MM.1S (cell line): ENCODE measurements around the gene BAIAP3.
"Not testable (repeated sequence)": the region's sequence is repeated elsewhere in the genome, so short reads cannot be mapped to it uniquely, and the experiment has no call there.

Experiments
- DNase-seq: peaks from one replicate; pipeline ENCODE4 v3.0.0-alpha.2; 2015
- H2AFZ ChIP-seq: fragments of 300-600 bp; sonication (generic); 2 replicates; pipeline ENCODE4 v1.6.0; 2016; ENCODE audit warnings: antibody characterized with exemption, low read length
- H3F3A ChIP-seq: fragments of 300-600 bp; sonication (generic); 2 replicates; pipeline ENCODE4 v1.6.1; 2016; ENCODE audit warnings: mild to moderate bottlenecking, antibody characterized with exemption, low read length, moderate library complexity, mixed read lengths; ENCODE audit not compliant: insufficient read depth
- H3K27ac ChIP-seq: fragments of 300-600 bp; sonication (generic); 2 replicates; pipeline ENCODE4 v1.5.1; 2016; ENCODE audit warnings: mild to moderate bottlenecking, low read length
- H3K27me3 ChIP-seq: fragments of 300-600 bp; sonication (generic); replicated peaks from 2 replicates; pipeline ENCODE4 v1.6.0; 2016; ENCODE audit warnings: low read length; ENCODE audit not compliant: insufficient read depth
- H3K36me3 ChIP-seq: fragments of 300-600 bp; sonication (generic); replicated peaks from 2 replicates; pipeline ENCODE4 v1.6.1; 2016; ENCODE audit warnings: mild to moderate bottlenecking, low read length, mixed read lengths; ENCODE audit not compliant: insufficient read depth
- H3K4me1 ChIP-seq: fragments of 300-600 bp; sonication (generic); 2 replicates; pipeline ENCODE4 v1.6.1; 2016; ENCODE audit warnings: low read length, mixed read lengths
- H3K4me2 ChIP-seq: fragments of 300-600 bp; sonication (generic); 2 replicates; pipeline ENCODE4 v1.6.0; 2016; ENCODE audit warnings: low read depth, low read length
- H3K4me3 ChIP-seq: fragments of 300-600 bp; sonication (generic); 2 replicates; pipeline ENCODE4 v1.5.1; 2016; ENCODE audit warnings: low read length, mixed read lengths
- H3K79me2 ChIP-seq: fragments of 300-600 bp; sonication (generic); 2 replicates; pipeline ENCODE4 v1.6.1; 2016; ENCODE audit warnings: mixed run types, low read length, mixed read lengths
- H3K9ac ChIP-seq: fragments of 300-600 bp; sonication (generic); 2 replicates; pipeline ENCODE4 v1.6.1; 2016; ENCODE audit warnings: low read length, mixed read lengths
- H3K9me2 ChIP-seq: fragments of 300-600 bp; sonication (generic); replicated peaks from 2 replicates; pipeline ENCODE4 v1.6.1; 2016; ENCODE audit warnings: mild to moderate bottlenecking, low read length, mixed read lengths; ENCODE audit not compliant: insufficient read depth
- H3K9me3 ChIP-seq: fragments of 300-600 bp; sonication (generic); replicated peaks from 2 replicates; pipeline ENCODE4 v1.6.1; 2016; ENCODE audit warnings: mild to moderate bottlenecking, low read length, mixed read lengths; ENCODE audit not compliant: insufficient read depth
- H4K20me1 ChIP-seq: fragments of 300-600 bp; sonication (generic); 2 replicates; pipeline ENCODE4 v1.6.1; 2016; ENCODE audit warnings: mild to moderate bottlenecking, low read length, moderate library complexity, mixed read lengths; ENCODE audit not compliant: insufficient read depth
- EZH2 ChIP-seq: fragments of 300-600 bp; sonication (generic); optimal IDR thresholded peaks from 2 replicates; pipeline ENCODE3; 2017; ENCODE audit warnings: low read depth, mild to moderate bottlenecking, antibody characterized with exemption, low read length, mixed read lengths
- EZH2phosphoT487 ChIP-seq: fragments of 300-600 bp; sonication (generic); IDR thresholded peaks from 2 replicates; pipeline ENCODE4 v1.6.1; 2018; ENCODE audit warnings: antibody characterized with exemption, low read length
- TF ChIP-seq, protein P1 (sequence below): fragments of 300-600 bp; sonication (generic); IDR thresholded peaks from 2 replicates; pipeline ENCODE4 v1.5.1; 2016; ENCODE audit warnings: antibody characterized with exemption, low read length, mixed read lengths

BAIAP3 gene

DNA sequence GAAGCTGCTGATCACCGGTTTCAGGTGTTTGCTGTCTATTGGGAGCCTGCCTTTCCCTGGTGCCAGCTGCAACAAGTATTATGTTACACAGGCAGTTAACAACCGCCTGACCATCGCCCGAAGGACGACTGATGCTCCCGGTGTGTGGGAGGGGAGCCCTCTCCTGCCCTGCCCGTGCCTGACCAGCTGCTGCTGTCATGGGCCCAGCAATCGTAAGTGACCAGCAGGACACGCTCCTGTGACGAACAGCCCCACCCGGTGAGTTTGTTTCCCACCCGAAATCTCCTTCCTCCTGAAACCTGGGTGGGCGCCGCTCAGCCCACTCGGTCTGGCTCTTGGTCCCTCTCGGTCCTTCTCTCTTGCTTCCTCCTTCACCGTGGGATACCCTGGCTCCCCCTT lies 41.9 kb upstream of the BAIAP3 start:
- Histone ChIP-seq H3K79me2 (no peaks in the 10 kb centered on the region), H2AFZ (0 out of 2 replicates have a peak overlapping the region, but pooled peaks have one; percentile 45), H3K9me2 (no peaks in the 10 kb centered on the region), H3K9me3 (no peaks in the 10 kb centered on the region), H3F3A (peaks cover under 1% of the 10 kb centered on the region), H3K27ac (no peak overlapping the region), H3K4me2 (no peak overlapping the region), H3K36me3 (no peaks in the 10 kb centered on the region), H3K4me3 (no peak overlapping the region), H3K27me3 (peaks cover 36% of the 10 kb centered on the region), H3K9ac (no peak overlapping the region), H3K4me1 (peaks cover 9% of the 10 kb centered on the region), H4K20me1 (no peaks in the 10 kb centered on the region)
- no peak for DNase-seq
- TF ChIP-seq EZH2phosphoT487 (no peak), EZH2 (no peak)
- TF ChIP-seq, protein P1, sequence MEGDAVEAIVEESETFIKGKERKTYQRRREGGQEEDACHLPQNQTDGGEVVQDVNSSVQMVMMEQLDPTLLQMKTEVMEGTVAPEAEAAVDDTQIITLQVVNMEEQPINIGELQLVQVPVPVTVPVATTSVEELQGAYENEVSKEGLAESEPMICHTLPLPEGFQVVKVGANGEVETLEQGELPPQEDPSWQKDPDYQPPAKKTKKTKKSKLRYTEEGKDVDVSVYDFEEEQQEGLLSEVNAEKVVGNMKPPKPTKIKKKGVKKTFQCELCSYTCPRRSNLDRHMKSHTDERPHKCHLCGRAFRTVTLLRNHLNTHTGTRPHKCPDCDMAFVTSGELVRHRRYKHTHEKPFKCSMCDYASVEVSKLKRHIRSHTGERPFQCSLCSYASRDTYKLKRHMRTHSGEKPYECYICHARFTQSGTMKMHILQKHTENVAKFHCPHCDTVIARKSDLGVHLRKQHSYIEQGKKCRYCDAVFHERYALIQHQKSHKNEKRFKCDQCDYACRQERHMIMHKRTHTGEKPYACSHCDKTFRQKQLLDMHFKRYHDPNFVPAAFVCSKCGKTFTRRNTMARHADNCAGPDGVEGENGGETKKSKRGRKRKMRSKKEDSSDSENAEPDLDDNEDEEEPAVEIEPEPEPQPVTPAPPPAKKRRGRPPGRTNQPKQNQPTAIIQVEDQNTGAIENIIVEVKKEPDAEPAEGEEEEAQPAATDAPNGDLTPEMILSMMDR, result no peak

DNA sequence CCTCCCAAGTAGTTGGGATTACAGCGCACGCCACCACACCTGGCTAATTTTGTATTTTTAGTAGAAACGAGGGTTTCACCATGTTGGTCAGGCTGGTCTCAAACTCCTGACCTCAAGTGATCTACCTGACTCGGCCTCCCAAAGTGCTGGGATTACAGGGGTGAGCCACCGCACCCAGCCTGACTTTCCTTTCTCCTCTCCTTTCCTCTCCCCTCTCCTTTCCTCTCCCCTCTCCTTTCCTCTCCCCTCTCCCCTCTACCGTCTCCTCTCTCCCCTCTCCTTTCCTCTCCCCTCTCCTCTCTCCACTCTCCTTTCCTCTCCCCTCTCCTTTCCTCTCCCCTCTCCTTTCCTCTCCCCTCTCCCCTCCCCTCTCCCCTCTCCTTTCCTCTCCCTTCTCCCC lies 41.2 kb upstream of the BAIAP3 start:
- H3F3A ChIP-seq, H4K20me1 ChIP-seq, H3K36me3 ChIP-seq, H3K9me2 ChIP-seq, H3K4me2 ChIP-seq, DNase-seq, H2AFZ ChIP-seq, H3K9me3 ChIP-seq, H3K79me2 ChIP-seq, H3K27ac ChIP-seq, H3K4me3 ChIP-seq, H3K9ac ChIP-seq: not testable (repeated sequence)
- H3K4me1 ChIP-seq, result peaks cover 12% of the 10 kb centered on the region
- peaks cover 30% of the 10 kb centered on the region for H3K27me3 ChIP-seq

DNA sequence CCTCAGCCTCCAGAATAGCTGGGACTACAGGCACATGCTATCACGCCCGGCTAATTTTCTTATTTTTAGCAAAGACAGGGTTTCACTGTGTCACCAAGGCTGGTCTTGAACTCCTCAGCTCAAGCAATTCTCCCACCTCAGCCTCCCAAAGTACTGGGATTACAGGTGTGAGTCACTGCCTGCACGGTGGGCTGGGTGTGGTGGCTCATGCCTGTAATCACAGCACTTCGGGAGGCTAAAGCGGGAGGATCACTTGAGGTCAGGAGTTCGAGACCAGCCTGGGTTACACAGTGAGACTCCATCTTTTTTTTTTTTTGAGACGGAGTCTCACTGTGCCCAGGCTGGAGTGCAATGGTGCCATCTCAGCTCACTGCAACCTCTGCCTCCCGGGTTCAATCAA lies 40.6 kb upstream of the BAIAP3 start:
- H3K4me2 ChIP-seq, H3K4me3 ChIP-seq, H3K9me3 ChIP-seq, H3K9me2 ChIP-seq, DNase-seq, H3K27ac ChIP-seq, H3K36me3 ChIP-seq, H3K9ac ChIP-seq, H4K20me1 ChIP-seq, H3K79me2 ChIP-seq, H2AFZ ChIP-seq: not testable (repeated sequence)
- Histone ChIP-seq H3F3A (peaks cover 12% of the 10 kb centered on the region), H3K4me1 (peaks cover 16% of the 10 kb centered on the region), H3K27me3 (peaks cover 24% of the 10 kb centered on the region)

DNA sequence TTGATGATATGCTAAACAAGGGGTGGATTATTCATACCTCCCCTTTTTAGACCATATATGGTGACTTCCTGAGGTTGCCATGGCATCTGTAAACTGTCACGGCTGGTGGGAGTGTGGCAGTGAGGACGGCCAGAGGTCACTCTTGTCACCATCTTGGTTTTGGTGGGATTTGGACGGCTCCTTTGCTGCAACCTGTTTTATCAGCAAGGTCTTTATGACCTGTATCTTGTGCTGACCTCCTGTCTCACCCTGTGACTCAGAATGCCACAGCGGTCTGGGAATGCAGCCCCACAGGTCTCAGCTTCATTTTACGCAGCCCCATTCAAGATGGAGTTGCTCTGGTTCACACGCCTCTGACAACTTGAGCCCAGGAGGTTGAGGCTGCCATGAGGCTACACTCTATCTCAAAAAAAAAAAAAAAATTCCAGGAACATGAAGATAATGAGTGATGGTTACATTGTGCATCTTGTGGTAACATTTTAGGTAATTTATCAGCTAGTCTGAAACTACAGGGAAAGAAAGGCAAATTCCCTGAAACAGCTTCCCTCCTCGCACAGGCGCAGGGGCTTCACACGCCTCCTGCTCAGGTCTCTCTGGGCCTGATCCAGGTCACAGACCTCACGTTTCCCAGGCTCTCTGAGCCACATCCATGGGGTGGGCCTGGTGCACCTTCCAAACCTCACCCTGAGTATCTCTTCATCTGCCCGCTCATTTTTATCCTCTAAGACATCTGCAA lies 39.4 kb upstream of the BAIAP3 start:
- Histone ChIP-seq H3K9ac (no peak overlapping the region), H3K27me3 (peaks cover 11% of the 10 kb centered on the region), H3K4me1 (peaks cover 16% of the 10 kb centered on the region), H3K36me3 (no peaks in the 10 kb centered on the region), H3K9me3 (no peaks in the 10 kb centered on the region), H3K79me2 (no peaks in the 10 kb centered on the region), H3K4me2 (no peak overlapping the region), H3F3A (peaks cover 12% of the 10 kb centered on the region), H2AFZ (no peak overlapping the region), H3K27ac (no peak overlapping the region), H3K9me2 (no peaks in the 10 kb centered on the region), H3K4me3 (no peak overlapping the region), H4K20me1 (no peaks in the 10 kb centered on the region)
- TF ChIP-seq, protein P1, result no peak
- no peak for TF ChIP-seq EZH2
- no peak for TF ChIP-seq EZH2phosphoT487
- no peak for DNase-seq
